Ecto neural progenitor cell (in vitro differentiated cells): ENCODE measurements around the gene ADORA2A.

Experiments
- DNase-seq: peaks from one replicate; pipeline ENCODE4 v3.0.0-alpha.2; 2018; ENCODE audit warnings: low spot score

Gene ADORA2A

GRCh38 chr22:24433001-24433827, 5.8 kb downstream of the ADORA2A start:
- no peak for DNase-seq

- no peak for DNase-seq
Observed at GRCh38 chr22:24433828-24434470, 6.5 kb downstream of the ADORA2A start.

- no peak for DNase-seq
Observed at GRCh38 chr22:24434471-24435322, 7.3 kb downstream of the ADORA2A start.

GRCh38 chr22:24435323-24435645, 7.9 kb downstream of the ADORA2A start:
- DNase-seq = no peak

- DNase-seq = no peak
Observed at GRCh38 chr22:24435861-24436371, 8.5 kb downstream of the ADORA2A start.

GRCh38 chr22:24436553-24436952, 9.2 kb downstream of the ADORA2A start:
- no peak for DNase-seq

GRCh38 chr22:24437091-24437490, 9.7 kb downstream of the ADORA2A start:
- no peak for DNase-seq

- no peak for DNase-seq
Observed at GRCh38 chr22:24437741-24438328, 10.4 kb downstream of the ADORA2A start.

GRCh38 chr22:24440270-24440717, 12.9 kb downstream of the ADORA2A start:
- DNase-seq = no peak

- DNase-seq = no peak
Observed at GRCh38 chr22:24440718-24441405, 13.5 kb downstream of the ADORA2A start.

GRCh38 chr22:24441406-24442351, 14.3 kb downstream of the ADORA2A start:
- no peak for DNase-seq

GRCh38 chr22:24442352-24442744, 14.9 kb downstream of the ADORA2A start:
- no peak for DNase-seq

GRCh38 chr22:24443668-24444067, 16.3 kb downstream of the ADORA2A start:
- no peak for DNase-seq

GRCh38 chr22:24444251-24444650, 16.9 kb downstream of the ADORA2A start:
- no peak for DNase-seq

GRCh38 chr22:24444729-24445466, 17.5 kb downstream of the ADORA2A start:
- DNase-seq = no peak

GRCh38 chr22:24445481-24446259, 18.3 kb downstream of the ADORA2A start:
- no peak for DNase-seq

- no peak for DNase-seq
Observed at GRCh38 chr22:24446260-24446611, 18.8 kb downstream of the ADORA2A start.

- DNase-seq = no peak
Observed at GRCh38 chr22:24450610-24451009, 23.2 kb downstream of the ADORA2A start.

- DNase-seq = no peak
Observed at GRCh38 chr22:24451162-24451561, 23.8 kb downstream of the ADORA2A start.
